IPS DF 4.7 (cell line): ENCODE data around the gene KRTAP5-10.
"Not testable (repeated sequence)": the region's sequence is repeated elsewhere in the genome, so short reads cannot be mapped to it uniquely, and the experiment has no call there.

Source experiments
- DNase-seq: peaks from one replicate; pipeline ENCODE4 v3.0.0-alpha.2; 2013; ENCODE audit warnings: low spot score; ENCODE audit errors: extremely low read depth

Gene KRTAP5-10

GRCh38 chr11:71542879-71543777 lies 22.2 kb upstream of the KRTAP5-10 start:
- no peak for DNase-seq

- DNase-seq: no peak
Observed at GRCh38 chr11:71543866-71544265, 21.5 kb upstream of the KRTAP5-10 start.

- no peak for DNase-seq
Observed at GRCh38 chr11:71544525-71545214, 20.7 kb upstream of the KRTAP5-10 start.

DNA sequence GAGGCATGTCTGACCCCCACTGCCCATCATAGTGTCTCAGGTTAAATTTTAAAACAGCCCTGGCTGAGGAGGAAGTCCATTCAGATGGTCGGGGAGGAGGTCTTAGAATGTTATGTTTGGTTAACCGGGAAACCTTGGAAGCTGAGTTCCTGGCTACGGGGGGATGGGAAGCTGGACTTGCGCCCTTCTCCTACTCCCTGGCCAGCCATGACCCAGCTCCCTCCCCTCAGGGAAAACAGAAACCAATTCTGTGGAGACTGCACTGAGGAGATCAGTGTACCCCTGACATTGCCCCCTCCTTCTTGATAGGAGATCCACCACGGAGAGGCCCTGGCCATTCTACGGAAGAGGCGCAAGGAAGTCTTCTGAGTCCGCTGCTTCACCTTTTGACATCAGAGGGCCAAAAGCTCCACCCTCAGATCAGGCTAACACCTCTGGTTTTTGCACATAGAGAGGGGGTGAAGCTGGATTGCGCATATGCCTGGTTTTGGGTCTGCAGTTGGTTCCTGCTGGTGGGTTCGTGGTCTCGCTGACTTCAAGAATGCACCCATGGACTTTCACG lies 19.9 kb upstream of the KRTAP5-10 start:
- no peak for DNase-seq

DNA sequence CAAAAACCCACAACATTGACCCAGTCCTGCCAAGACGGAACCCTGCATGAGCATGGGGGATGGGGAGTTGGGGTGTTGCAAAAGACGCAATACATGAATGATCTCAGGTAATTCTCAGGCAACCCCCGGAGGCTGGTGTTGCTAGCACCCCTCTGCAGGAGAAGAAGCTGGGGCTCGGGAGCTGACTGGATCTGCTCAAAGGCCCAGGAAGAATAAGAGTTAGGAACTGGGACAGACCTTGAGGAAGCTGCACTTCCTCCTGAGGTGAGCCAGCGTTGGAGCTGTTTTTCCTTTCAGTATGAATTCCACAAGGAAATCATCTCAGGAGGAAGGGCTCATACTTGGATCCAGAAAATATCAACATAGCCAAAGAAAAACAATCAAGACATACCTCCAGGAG lies 17.2 kb upstream of the KRTAP5-10 start, which contains the start of gene KRTAP5-9:
Gene KRTAP5-9, plus strand, starts transcription at position 301 of the 400 bp plus-strand sequence. CDS start 238 bp downstream, outside the sequence.
- no peak for DNase-seq

GRCh38 chr11:71548716-71549151 lies 16.6 kb upstream of the KRTAP5-10 start:
- no peak for DNase-seq

DNA sequence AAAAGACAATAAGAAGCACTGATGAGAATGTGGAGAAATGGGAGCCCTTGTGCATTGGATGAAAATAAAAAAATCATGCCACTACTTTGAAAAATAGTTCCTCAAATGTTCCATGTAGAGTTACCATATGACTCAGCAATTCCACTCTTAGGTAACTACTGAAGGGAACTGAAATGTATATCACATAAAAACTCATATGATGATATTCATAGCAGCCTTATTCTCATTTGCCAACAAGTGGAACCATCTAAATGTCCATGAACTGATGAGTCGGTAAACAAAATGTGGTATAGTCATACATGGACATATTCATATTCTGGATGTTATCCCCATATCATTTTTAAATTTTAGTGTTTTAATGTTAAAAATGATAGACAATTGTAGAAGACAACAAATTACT lies 13.7 kb upstream of the KRTAP5-10 start:
- DNase-seq: no peak

DNA sequence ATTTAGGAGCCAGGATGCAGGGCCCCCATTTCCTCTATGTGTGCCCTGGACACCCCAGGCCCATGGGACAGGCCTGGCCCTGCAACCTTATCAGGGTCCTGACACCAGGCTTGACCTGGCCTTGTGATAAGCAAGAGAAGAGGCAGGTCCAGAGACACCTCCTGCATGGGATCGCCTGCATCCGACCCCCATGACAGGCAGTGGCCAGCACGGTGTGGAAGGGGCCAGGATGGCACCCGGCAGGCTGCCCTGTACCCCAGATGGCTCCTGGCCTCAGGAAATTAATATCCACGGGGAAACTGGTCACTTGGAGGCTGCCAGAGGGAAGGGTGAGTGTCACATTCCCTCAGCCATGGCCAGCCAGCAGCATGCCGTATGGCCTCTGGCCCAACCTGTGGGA lies 10.4 kb upstream of the KRTAP5-10 start:
- no peak for DNase-seq

DNA sequence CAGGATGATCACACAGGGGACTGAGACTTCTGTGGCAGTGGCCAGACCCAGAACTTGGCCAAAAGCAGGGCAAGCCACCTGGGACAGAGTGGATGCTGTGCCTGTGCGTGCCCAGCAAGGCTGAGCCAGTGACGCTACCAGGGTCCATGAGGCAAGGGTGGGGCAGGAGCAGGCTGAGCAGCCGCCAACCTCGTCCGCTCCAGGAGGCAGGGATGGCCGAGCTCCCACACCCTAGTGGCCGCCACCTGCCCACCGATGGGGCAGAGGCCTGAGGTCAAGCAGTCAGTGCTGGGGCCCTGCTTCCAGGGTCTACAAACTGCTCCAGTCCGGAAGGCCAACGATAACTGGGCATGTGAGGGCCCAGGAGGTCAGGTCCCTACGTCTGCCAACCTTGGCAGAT lies 9.9 kb upstream of the KRTAP5-10 start:
- no peak for DNase-seq

- no peak for DNase-seq
Observed at GRCh38 chr11:71556018-71556417, 9.3 kb upstream of the KRTAP5-10 start.

DNA sequence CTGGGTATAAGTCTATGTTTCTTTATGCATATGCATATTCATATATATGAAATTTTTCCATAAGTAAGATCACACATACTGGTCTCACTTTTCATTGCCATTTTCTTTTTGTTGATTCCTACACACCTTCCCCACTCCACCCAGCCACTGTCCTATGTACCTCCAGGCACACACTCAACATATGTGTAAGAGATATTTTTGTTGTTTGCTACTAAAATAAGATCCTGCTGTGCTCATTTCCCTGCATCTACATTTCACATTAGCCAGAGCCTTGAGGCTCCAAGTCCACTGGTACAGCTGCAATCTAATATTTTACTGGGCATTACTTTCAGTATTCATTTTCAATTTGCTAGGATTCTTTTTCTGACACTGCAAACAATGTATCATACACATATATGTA lies 8.1 kb upstream of the KRTAP5-10 start:
- no peak for DNase-seq

DNA sequence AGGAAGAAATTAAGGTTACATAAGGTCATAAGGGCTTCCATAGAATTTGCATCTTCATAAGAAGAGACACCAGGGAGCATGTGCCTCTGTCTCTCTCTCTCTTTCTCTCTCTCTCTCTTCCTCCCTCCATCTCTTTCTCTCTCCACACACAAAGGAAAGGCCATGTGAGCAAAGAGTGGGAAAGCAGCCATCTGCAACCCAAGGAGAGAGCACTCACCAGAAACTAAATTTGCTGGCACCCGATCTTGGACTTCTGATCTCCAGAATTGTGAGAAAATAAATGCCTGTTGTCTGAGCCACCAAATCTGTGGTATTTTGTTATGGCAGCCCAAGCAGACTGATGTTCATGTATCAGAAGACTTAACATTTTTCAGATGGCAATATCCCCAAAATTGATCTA lies 6.4 kb upstream of the KRTAP5-10 start:
- DNase-seq: no peak

DNA sequence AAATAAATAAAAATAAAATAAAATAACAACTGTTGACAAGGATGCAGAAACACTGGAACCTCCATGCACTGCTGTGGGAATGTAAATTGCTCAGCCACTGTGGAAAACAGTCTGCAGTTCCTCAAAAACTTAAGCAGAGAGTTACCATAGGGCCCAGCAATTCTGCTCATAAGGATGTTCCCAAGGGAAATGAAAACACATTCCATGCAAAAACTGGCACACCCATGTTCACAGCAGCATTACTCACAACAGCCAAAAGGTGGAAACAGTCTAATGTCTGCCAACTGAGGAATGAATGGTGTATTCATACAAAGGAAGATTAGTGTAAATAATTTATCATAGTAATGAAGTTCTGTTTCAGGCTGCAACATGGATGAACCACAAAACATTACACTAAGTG lies 3.2 kb upstream of the KRTAP5-10 start:
- DNase-seq: no peak

- no peak for DNase-seq
Observed at GRCh38 chr11:71563406-71563805, 2.0 kb upstream of the KRTAP5-10 start.

GRCh38 chr11:71564430-71564829 lies 933 bp upstream of the KRTAP5-10 start:
- DNase-seq: no peak

- no peak for DNase-seq
Observed at GRCh38 chr11:71566081-71566620, 788 bp downstream of the KRTAP5-10 start.

GRCh38 chr11:71566626-71567599 lies 1.6 kb downstream of the KRTAP5-10 start:
- not testable (repeated sequence) for DNase-seq

DNA sequence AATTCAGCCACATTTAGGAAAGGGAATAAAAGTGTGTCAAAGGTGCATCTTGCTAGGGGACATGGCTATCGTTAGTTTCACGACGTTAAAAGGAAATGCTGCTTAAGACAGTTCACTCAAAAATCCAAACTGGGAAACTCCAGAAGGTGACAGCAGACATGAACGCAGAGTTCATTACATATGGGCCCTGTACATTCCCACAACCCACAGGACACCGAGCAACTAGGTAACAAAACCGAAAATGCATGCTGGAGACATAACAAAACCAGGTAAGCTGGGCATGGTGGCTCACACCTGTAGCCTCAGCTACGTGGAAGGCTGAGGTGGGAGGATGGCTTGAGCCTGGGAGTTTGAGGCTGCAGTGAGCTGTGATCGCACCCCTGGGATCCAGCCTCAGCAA lies 2.3 kb downstream of the KRTAP5-10 start:
- DNase-seq: not testable (repeated sequence)

GRCh38 chr11:71568704-71569349 lies 3.5 kb downstream of the KRTAP5-10 start:
- DNase-seq: no peak
